HFFc6 (cell line): ENCODE results near the gene KRT75. TPM values are rescaled to one million over a fixed set of nuclear protein-coding genes. Genes with fewer than 3 reads are reported as not detected.

ENCODE experiments used
- DNase-seq: peaks from one replicate; pipeline ENCODE4 v3.0.0-alpha.2; 2018
- H3K27ac Mint-ChIP-seq: 2 replicates; pipeline ENCODE4 v1.8.0; 2020; ENCODE audit warnings: mild to moderate bottlenecking, mixed read lengths
- H3K27me3 Mint-ChIP-seq: 2 replicates; pipeline ENCODE4 v1.8.0; 2021; ENCODE audit warnings: mild to moderate bottlenecking, moderate library complexity, mixed read lengths; ENCODE audit not compliant: insufficient read depth
- H3K36me3 Mint-ChIP-seq: 2 replicates; pipeline ENCODE4 v1.8.0; 2021; ENCODE audit warnings: low read depth, mixed read lengths
- H3K4me1 Mint-ChIP-seq: 2 replicates; pipeline ENCODE4 v1.8.0; 2020; ENCODE audit warnings: low read depth, mixed read lengths
- H3K4me3 Mint-ChIP-seq: 2 replicates; pipeline ENCODE4 v1.8.0; 2020; ENCODE audit warnings: mild to moderate bottlenecking, moderate library complexity, mixed read lengths
- H3K9me3 Mint-ChIP-seq: 2 replicates; pipeline ENCODE4 v1.8.0; 2020; ENCODE audit warnings: mild to moderate bottlenecking, mixed read lengths
- total RNA-seq, 6 experiments: library from RNA; stranded (reverse); fragmentation: NEBNext Ultra II Directional; extraction: Animal tissue kit (Norgen Biotek cat#: 25700); gene quantifications; 2 replicates in 1 of 6; 3 replicates in 5 of 6; pipeline ENCODE4 v1.2.3, GENCODE V29; 2021
- TF ChIP-seq, protein P1 (sequence below): fragments of 200-600 bp; sonication (generic); IDR thresholded peaks from 2 replicates; pipeline ENCODE4 v1.5.0; 2021; ENCODE audit warnings: antibody characterized with exemption, mild to moderate bottlenecking

KRT75 gene
- total RNA-seq, 6 experiments from 2014 or later = not detected

DNA sequence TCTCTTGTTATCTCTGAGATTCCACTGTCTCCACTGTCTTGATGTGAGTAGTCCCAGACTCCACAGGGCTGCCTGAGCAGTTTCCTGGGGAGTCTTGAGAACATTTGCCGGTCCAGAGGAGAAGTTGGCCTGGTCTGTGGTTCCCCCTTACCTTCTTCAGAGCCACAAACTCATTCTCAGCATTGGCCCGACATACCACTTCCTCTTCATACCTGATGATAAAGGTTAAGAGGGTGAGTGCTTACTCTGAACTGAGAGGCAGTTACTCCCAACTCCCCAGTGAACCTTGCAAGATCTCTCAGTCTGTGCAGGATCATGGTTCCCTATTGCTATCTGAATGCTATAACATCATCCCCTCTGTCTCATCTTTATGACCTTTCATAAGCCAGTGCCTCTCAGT, 51.3 kb downstream of the KRT75 start:
- H3K36me3 Mint-ChIP-seq = no peaks in the 10 kb centered on the region
- H3K27ac Mint-ChIP-seq = no peak overlapping the region
- no peak overlapping the region for H3K4me3 Mint-ChIP-seq
- H3K4me1 Mint-ChIP-seq = no peaks in the 10 kb centered on the region
- TF ChIP-seq, protein P1, sequence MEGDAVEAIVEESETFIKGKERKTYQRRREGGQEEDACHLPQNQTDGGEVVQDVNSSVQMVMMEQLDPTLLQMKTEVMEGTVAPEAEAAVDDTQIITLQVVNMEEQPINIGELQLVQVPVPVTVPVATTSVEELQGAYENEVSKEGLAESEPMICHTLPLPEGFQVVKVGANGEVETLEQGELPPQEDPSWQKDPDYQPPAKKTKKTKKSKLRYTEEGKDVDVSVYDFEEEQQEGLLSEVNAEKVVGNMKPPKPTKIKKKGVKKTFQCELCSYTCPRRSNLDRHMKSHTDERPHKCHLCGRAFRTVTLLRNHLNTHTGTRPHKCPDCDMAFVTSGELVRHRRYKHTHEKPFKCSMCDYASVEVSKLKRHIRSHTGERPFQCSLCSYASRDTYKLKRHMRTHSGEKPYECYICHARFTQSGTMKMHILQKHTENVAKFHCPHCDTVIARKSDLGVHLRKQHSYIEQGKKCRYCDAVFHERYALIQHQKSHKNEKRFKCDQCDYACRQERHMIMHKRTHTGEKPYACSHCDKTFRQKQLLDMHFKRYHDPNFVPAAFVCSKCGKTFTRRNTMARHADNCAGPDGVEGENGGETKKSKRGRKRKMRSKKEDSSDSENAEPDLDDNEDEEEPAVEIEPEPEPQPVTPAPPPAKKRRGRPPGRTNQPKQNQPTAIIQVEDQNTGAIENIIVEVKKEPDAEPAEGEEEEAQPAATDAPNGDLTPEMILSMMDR = no peak
- H3K27me3 Mint-ChIP-seq = peaks cover 31% of the 10 kb centered on the region
- no peak for DNase-seq
- no peaks in the 10 kb centered on the region for H3K9me3 Mint-ChIP-seq

DNA sequence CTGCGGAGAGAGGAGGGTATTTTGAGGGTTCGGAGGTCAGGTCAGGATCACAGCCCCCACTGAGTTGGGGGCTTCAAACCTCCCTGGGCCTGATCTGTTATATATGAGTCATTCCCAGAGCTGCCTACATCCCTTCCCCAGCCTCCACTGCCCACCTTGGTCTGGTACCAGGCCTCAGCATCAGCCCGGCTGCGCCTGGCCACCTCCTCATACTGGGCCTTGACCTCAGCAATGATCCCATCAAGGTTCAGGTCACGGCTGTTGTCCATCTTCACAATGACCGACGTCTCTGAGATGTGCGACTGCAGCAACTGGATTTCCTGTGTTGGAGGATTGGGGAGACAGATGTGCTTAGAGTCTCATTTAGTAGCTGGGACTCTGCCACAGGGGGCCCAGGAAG, 53.0 kb downstream of the KRT75 start:
- Mint-ChIP-seq H3K36me3 (no peaks in the 10 kb centered on the region), H3K4me3 (no peak overlapping the region), H3K4me1 (no peaks in the 10 kb centered on the region), H3K27me3 (peaks cover 46% of the 10 kb centered on the region), H3K27ac (no peak overlapping the region), H3K9me3 (no peaks in the 10 kb centered on the region)
- DNase-seq = no peak
- TF ChIP-seq, protein P1 = no peak

DNA sequence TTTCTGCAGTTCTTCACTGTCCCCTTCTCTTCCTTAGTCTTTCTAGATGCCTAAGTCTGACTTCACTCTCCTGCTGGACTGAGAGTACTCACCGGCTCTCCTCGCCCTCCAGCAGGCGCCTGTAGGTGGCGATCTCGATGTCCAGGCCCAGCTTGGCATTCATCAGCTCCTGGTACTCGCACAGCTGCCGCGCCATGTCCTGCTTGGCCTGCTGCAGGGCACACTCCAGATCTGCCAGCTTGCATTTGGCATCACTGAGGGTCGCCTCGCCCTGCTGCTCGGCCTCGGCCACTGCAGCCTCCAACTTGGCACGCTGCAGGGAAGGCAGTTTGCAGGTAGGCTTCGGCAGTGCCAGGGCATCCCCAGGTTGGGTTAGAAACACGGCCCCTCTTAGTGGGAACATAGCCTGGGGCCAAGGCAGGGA, 53.9 kb downstream of the KRT75 start:
- DNase-seq = peak; percentile 26
- TF ChIP-seq, protein P1 = peak; percentile 79
- Mint-ChIP-seq H3K27me3 (peaks cover 50% of the 10 kb centered on the region), H3K4me1 (no peaks in the 10 kb centered on the region), H3K36me3 (no peaks in the 10 kb centered on the region), H3K27ac (no peak overlapping the region), H3K4me3 (no peak overlapping the region), H3K9me3 (no peaks in the 10 kb centered on the region)

DNA sequence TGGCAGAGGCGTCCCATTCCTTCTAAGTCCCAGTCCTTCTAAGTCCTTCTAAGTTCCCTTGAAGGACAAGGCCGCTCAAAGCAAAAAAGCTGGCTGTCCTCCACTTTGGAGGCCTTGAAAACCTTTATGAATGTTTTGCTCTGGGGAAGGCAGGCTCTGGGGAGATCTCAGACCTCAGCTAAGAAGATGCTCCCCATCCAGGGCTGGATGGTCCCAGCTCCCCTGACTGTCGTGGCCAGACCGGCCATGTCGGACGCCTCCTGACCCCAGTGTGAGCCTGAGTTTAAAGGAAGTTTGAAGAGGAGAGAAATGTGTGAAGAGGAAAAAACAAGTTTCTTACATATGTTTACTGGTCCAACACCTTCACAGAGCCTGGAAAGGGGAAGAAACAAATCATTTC, 54.6 kb downstream of the KRT75 start:
- Mint-ChIP-seq H3K27ac (no peak overlapping the region), H3K9me3 (no peaks in the 10 kb centered on the region), H3K36me3 (no peaks in the 10 kb centered on the region), H3K27me3 (peaks cover 48% of the 10 kb centered on the region), H3K4me3 (no peak overlapping the region), H3K4me1 (no peaks in the 10 kb centered on the region)
- TF ChIP-seq, protein P1 = no peak
- no peak for DNase-seq

DNA sequence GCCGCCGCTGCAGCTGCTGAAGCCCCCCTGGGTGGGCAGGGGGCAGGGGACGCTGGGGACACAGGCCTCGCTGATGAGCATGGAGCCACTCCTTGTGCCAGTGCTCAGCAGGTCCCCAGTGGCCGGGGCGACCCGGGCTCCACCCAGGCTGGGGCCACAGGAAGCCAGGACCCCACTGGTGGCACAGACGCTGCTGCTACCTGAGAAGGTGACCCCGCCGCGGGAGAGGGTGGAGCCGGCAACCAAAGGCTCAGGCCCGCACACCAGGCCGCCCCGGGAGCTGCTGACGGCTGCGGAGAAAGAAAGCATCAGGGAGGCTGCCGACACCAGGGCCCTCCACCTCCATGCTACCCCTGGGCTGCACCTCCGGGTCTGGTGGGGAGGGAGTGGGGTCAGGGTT, 56.1 kb downstream of the KRT75 start:
- Mint-ChIP-seq H3K9me3 (no peaks in the 10 kb centered on the region), H3K4me3 (no peak overlapping the region), H3K27ac (no peak overlapping the region), H3K4me1 (no peaks in the 10 kb centered on the region), H3K36me3 (no peaks in the 10 kb centered on the region), H3K27me3 (peaks cover 44% of the 10 kb centered on the region)
- TF ChIP-seq, protein P1 = no peak
- DNase-seq = no peak

DNA sequence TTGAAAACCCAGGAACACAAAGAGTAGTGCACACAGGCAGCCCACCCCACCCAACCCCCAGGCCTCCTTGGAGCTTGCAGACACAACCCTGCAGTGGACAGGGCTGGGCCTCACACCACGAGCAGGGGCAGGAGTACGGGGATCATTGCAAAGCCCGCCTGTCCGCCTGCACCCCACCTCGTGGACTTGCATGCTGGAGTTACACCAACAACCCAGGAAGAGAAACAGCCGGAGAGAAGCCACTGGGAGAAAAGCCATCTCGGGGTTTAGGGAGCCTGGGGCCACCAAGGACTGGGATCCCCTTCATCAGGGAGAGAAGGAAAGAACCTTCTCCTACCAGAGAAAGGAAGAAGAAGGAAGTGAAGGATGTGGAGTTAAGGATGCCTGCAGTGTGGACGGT, 56.9 kb downstream of the KRT75 start:
- H3K4me3 Mint-ChIP-seq = no peak overlapping the region
- no peaks in the 10 kb centered on the region for H3K36me3 Mint-ChIP-seq

More for the DNA sequence above, 56.9 kb downstream of the KRT75 start:
- TF ChIP-seq, protein P1 = no peak
- H3K9me3 Mint-ChIP-seq = no peaks in the 10 kb centered on the region
- no peaks in the 10 kb centered on the region for H3K4me1 Mint-ChIP-seq
- peaks cover 39% of the 10 kb centered on the region for H3K27me3 Mint-ChIP-seq
- DNase-seq = no peak
- no peak overlapping the region for H3K27ac Mint-ChIP-seq
